Lower leg skin (tissue), 4 donors: ENCODE data around the gene TMCC1. TPM values are rescaled to one million over a fixed set of nuclear protein-coding genes. Genes with fewer than 3 reads are reported as not detected.
"Not testable (repeated sequence)": the region's sequence is repeated elsewhere in the genome, so short reads cannot be mapped to it uniquely, and the experiment has no call there.

Source experiments
- DNase-seq, 2 donors: peaks; one replicate each; pipeline ENCODE4 v3.0.0-alpha.2; 2019; ENCODE audit warnings: low spot score in 2 of 2
- H3K4me3 ChIP-seq: fragments of 200-600 bp; sonication (generic); 2 replicates; pipeline ENCODE4 v1.5.1; 2017; ENCODE audit warnings: mild to moderate bottlenecking, low read depth; ENCODE audit not compliant: poor library complexity, severe bottlenecking
- POLR2A ChIP-seq, 2 donors: fragments of 450-650 bp; IDR thresholded peaks; one replicate each; pipeline ENCODE4 v1.6.1; 2016 to 2017; ENCODE audit warnings: antibody characterized with exemption in 2 of 2, mild to moderate bottlenecking in 1 of 2, moderate library complexity in 1 of 2
- WGBS, 2 donors: methylation state at CpG; one replicate each; pipeline ENCODE4 v1.1.5; 2018; 5-methylcytosine and 5-hydroxymethylcytosine counted together
- intact Hi-C: fragments of 100-400 bp; cut with DNase I; formaldehyde crosslinking; loops from one replicate; pipeline ENCODE4 v1.15.0; 2023; ENCODE audit warnings: low total_unique reads
- total RNA-seq, 4 donors: library from RNA; depleted of rRNA; stranded (reverse); fragments of >200 nt; gene quantifications; one replicate each; pipeline ENCODE4 v1.1.0, GENCODE V29; 2016
- TF ChIP-seq, protein P1 (sequence below), 3 donors: fragments of 450-650 bp; IDR thresholded peaks; one replicate each; pipeline ENCODE4 v1.5.1; 2016; ENCODE audit warnings: antibody characterized with exemption in 3 of 3, mild to moderate bottlenecking in 3 of 3, moderate library complexity in 2 of 3

TMCC1 gene
- total RNA-seq, 4 donors from 2014 or later: 15.1 to 28.6 (median 18.8) TPM

DNA sequence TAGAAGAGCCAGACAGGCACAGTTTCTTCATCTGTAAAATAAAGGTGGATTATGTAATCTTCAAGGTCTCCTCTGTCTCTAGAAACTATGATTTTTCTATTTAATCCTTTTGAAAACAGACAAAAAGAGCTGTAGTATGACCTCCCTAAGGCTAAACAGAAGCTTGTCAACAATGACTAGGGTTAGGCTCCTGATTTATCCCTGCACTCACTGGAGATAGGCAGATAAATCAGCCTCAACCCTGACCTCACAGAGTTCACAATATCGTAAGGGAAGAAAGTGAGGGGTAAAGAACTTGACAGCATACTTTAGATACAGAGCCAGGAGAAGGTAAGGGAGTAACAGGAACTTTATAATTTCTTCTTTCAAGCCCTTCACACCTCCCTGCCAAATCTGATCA is 124.8 kb downstream of the TMCC1 start:
- DNase-seq: no peak
- intact Hi-C loops: no loop called here
- WGBS, 2 donors: 74 to 78% methylated on average over 1 of the region's 1 CpG
- no peak overlapping the region for H3K4me3 ChIP-seq
- TF ChIP-seq POLR2A (IDR thresholded peaks at IDR 0.05): no peak
- TF ChIP-seq, protein P1, sequence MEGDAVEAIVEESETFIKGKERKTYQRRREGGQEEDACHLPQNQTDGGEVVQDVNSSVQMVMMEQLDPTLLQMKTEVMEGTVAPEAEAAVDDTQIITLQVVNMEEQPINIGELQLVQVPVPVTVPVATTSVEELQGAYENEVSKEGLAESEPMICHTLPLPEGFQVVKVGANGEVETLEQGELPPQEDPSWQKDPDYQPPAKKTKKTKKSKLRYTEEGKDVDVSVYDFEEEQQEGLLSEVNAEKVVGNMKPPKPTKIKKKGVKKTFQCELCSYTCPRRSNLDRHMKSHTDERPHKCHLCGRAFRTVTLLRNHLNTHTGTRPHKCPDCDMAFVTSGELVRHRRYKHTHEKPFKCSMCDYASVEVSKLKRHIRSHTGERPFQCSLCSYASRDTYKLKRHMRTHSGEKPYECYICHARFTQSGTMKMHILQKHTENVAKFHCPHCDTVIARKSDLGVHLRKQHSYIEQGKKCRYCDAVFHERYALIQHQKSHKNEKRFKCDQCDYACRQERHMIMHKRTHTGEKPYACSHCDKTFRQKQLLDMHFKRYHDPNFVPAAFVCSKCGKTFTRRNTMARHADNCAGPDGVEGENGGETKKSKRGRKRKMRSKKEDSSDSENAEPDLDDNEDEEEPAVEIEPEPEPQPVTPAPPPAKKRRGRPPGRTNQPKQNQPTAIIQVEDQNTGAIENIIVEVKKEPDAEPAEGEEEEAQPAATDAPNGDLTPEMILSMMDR (IDR thresholded peaks at IDR 0.05): no peak

DNA sequence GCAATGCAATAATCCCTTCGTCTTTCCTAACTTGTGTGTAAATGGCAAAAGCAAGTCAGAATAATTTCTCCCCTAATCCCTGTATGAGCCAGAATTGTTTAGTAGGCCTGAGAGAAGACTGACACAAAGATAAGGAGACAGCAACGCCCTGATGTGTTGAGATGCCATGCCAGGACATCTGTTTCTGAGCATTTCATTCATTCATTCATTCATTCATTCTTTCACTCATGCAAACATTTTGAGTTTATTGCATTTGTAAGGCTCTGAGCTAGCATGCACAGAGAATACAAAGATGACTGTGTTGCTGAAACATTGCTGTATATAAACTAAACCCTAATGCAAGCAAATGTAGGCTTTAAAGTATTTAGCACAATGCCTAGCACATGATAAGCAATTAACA is 127.4 kb downstream of the TMCC1 start:
- intact Hi-C loops: no loop called here
- H3K4me3 ChIP-seq: no peak overlapping the region
- TF ChIP-seq, protein P1 (IDR thresholded peaks at IDR 0.05): no peak
- no peak for TF ChIP-seq POLR2A (IDR thresholded peaks at IDR 0.05)
- 58 to 73% methylated on average over 2 of the region's 2 CpGs for WGBS, 2 donors
- DNase-seq: no peak

DNA sequence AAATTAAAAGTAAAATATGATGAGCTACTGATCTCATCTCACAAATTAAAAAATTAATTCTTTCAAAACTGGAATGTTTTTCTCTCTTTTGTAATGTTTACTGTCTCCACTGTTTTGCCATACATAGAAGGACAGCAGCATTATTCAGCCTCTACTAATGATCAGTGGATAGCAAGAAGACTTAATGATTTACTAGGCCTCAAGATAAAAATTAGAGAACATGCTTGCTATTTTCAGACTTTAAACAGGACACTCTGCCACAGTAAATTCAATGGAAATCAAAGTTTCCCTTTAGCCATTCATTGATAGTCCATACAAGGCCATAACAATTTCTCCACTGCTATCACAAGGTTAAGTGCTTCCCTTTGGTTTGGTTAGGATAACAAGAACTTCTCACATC is 129.4 kb downstream of the TMCC1 start:
- no peak for TF ChIP-seq POLR2A (IDR thresholded peaks at IDR 0.05)
- TF ChIP-seq, protein P1 (IDR thresholded peaks at IDR 0.05): no peak
- H3K4me3 ChIP-seq: no peak overlapping the region
- intact Hi-C loops: no loop called here
- DNase-seq: no peak

DNA sequence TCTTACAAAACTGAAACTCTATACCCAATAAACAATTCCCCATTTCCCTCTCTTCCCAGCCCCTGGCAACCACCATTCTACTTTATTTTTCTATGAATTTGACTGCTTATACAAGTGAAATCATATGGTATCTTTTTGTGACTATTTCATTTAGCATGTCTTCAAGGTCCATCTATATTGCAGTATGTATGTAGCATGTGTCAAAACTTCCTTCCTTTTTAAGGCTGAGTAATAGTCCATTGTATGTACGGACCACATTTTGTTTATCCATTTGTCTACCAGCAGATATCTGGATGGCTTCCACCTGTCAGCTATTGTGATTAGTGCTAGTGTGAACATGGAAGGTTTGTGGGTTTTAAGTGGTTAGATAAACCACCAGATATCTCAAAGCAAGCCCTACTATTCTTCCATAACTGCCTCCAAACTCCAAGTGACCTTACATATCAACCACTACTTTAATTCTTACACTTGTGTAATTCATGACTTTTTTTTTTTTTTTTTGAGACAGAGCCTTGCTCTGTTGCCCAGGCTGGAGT is 134.7 kb downstream of the TMCC1 start:
- DNase-seq: no peak
- no peak overlapping the region for H3K4me3 ChIP-seq
- no peak for TF ChIP-seq POLR2A (IDR thresholded peaks at IDR 0.05)
- TF ChIP-seq, protein P1 (IDR thresholded peaks at IDR 0.05): no peak
- intact Hi-C loops: no loop called here
- 82 to 83% methylated on average over 1 of the region's 1 CpG for WGBS, 2 donors

DNA sequence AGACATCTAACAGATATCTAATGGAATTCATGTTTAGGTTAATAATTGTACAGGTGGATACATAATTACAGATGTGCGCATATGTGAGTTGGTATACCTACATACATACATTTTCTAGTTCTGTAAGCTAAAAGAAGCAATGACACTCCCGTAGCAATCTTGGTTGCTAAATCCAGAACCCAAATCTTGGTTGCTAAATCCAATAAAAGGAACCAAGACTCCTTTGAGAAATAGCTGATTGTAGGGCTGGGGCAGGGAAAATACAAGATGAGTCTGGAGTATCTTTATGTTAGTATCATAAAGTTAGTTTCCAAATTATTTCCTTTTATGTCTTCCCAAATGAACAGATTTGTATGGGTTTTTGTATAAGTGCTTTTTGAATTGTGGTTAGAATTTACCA is 135.2 kb downstream of the TMCC1 start:
- WGBS, 2 donors: 91 to 93% methylated on average over 2 of the region's 2 CpGs
- no peak for DNase-seq
- TF ChIP-seq POLR2A (IDR thresholded peaks at IDR 0.05): no peak
- TF ChIP-seq, protein P1 (IDR thresholded peaks at IDR 0.05): no peak
- H3K4me3 ChIP-seq: no peak overlapping the region
- intact Hi-C loops: no loop called here

DNA sequence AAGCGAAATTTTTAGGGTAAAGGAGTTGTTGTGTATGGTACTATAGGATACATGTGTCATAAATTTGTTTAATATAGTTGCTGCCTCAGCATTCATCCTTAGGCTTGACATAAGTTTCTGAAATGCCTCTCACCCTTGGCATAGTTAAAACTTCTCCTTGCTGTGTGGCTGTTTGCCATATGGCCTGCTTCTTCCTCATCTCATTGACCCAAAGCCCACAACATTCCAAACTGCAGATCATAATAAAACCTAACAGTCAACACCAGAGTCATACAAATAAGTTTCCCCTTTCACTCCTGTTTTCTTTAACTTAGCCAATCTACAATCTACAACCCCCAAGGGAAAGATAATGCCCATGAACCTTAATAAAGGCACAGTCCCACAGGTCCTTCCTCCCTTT is 136.6 kb downstream of the TMCC1 start:
- 93 to 98% methylated on average over 1 of the region's 1 CpG for WGBS, 2 donors
- intact Hi-C loops: no loop called here
- TF ChIP-seq, protein P1 (IDR thresholded peaks at IDR 0.05): no peak
- TF ChIP-seq POLR2A (IDR thresholded peaks at IDR 0.05): no peak
- no peak overlapping the region for H3K4me3 ChIP-seq
- no peak for DNase-seq

DNA sequence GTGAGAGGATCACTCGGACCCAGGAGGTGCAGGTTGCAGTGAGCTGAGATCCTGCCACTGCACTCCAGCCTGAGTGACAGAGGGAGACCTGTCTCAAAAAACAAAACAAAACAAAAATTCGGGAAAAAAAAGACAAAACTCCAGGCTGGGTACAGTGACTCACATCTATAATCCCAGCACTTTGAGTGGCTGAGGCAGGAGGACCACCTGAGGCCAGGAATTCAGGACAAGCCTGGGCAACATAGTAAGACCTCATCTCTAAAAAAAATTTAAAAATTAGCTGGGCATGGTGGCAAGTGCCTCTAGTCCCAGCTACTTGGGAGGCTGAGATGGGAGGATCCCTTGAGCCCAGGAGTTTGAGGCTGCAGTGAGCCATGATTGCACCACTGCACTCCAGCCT is 142.4 kb downstream of the TMCC1 start:
- DNase-seq, intact Hi-C loops, H3K4me3 ChIP-seq: not testable (repeated sequence)
- WGBS, 2 donors: 83 to 93% methylated on average over 2 of the region's 2 CpGs
